MCF 10A (cell line): ENCODE results near the gene STAT5B. TPM values are rescaled to one million over a fixed set of nuclear protein-coding genes. Genes with fewer than 3 reads are reported as not detected.

Source experiments
- BruUV-seq: library from RNA; stranded (reverse); fragments of 400-500 nt; replicated peaks from 2 replicates; lab custom pipeline; 2021; lab: Mats Ljungman, UMichigan
- CTCF ChIA-PET: fragments of 300-600 bp; sonication (Branson Sonifier 250); formaldehyde crosslinking; extraction: SDS; loops from one replicate; lab custom pipeline; 2021; ENCODE audit warnings: antibody characterized with exemption, inconsistent platforms; lab: Yijun Ruan, JAX
- POLR2A ChIA-PET: fragments of 300-600, 350-650 bp; sonication (Branson Sonifier 250); formaldehyde crosslinking; extraction: SDS; loops from one replicate; lab custom pipeline; 2020; ENCODE audit warnings: antibody characterized with exemption, inconsistent platforms; lab: Yijun Ruan, JAX
- DNase-seq: peaks from one replicate; pipeline ENCODE4 v3.0.0-alpha.2; 2018; ENCODE audit not compliant: unreplicated experiment
- H3K27ac Mint-ChIP-seq: one replicate; pipeline ENCODE4 v1.8.0; 2022; ENCODE audit warnings: mild to moderate bottlenecking, low read depth, mixed read lengths; ENCODE audit not compliant: unreplicated experiment
- H3K27me3 Mint-ChIP-seq: one replicate; pipeline ENCODE4 v1.8.0; 2022; ENCODE audit warnings: mixed read lengths; ENCODE audit not compliant: insufficient read depth, unreplicated experiment
- H3K36me3 Mint-ChIP-seq: one replicate; pipeline ENCODE4 v1.8.0; 2022; ENCODE audit warnings: mild to moderate bottlenecking, moderate library complexity, mixed read lengths; ENCODE audit not compliant: insufficient read depth, unreplicated experiment
- H3K4me1 Mint-ChIP-seq: one replicate; pipeline ENCODE4 v1.8.0; 2022; ENCODE audit warnings: mixed read lengths; ENCODE audit not compliant: insufficient read depth, unreplicated experiment
- H3K4me3 Mint-ChIP-seq: one replicate; pipeline ENCODE4 v1.8.0; 2022; ENCODE audit warnings: mild to moderate bottlenecking, moderate library complexity, mixed read lengths; ENCODE audit not compliant: unreplicated experiment
- H3K9me3 Mint-ChIP-seq: one replicate; pipeline ENCODE4 v1.8.0; 2022; ENCODE audit warnings: mixed read lengths; ENCODE audit not compliant: unreplicated experiment
- CTCF ChIP-seq: fragments of 200-600 bp; IDR thresholded peaks from one replicate; pipeline ENCODE4 v1.8.0; 2022; ENCODE audit warnings: antibody characterized with exemption, mild to moderate bottlenecking; ENCODE audit not compliant: unreplicated experiment
- intact Hi-C: fragments of 100-400 bp; cut with micrococcal nuclease; formaldehyde crosslinking; loops from 2 replicates; pipeline ENCODE4 v1.14.1; 2022
- total RNA-seq: library from RNA; stranded (reverse); gene quantifications from 2 replicates; pipeline ENCODE4 v1.2.3, GENCODE V29; 2022

The STAT5B gene
- total RNA-seq, 1 experiment from 2014 or later, result 29.8 TPM

GRCh38 chr17:42163113-42163512 lies 113.1 kb downstream of the STAT5B start:
- ChIA-PET POLR2A (no interaction called here), CTCF (interaction anchor here (0.6 to 0.8 kb wide), 2 partner anchors 71 to 243 kb away, joined by 3 read pairs; no protein-coding TSS in a partner anchor)
- Mint-ChIP-seq H3K27me3 (no peaks in the 10 kb centered on the region), H3K36me3 (no peaks in the 10 kb centered on the region), H3K9me3 (no peaks in the 10 kb centered on the region), H3K4me3 (no peak overlapping the region), H3K4me1 (no peaks in the 10 kb centered on the region), H3K27ac (no peak overlapping the region)
- intact Hi-C loops, result no loop called here
- no TSS peak for BruUV-seq
- DNase-seq, result peak; percentile 37
- peak; percentile 36 for TF ChIP-seq CTCF

- Mint-ChIP-seq H3K4me3 (no peak overlapping the region), H3K4me1 (peaks cover 6% of the 10 kb centered on the region), H3K9me3 (no peaks in the 10 kb centered on the region), H3K36me3 (no peaks in the 10 kb centered on the region), H3K27ac (no peak overlapping the region), H3K27me3 (no peaks in the 10 kb centered on the region)
- DNase-seq, result no peak
- TF ChIP-seq CTCF, result no peak
- no TSS peak for BruUV-seq
- CTCF ChIA-PET, result interaction anchor here (1.0 kb wide), 1 partner anchor 119 kb away, joined by 6 read pairs; no protein-coding TSS in a partner anchor
- intact Hi-C loops, result no loop called here
- POLR2A ChIA-PET, result no interaction called here
These were observed 115.7 kb downstream of the STAT5B start for GRCh38 chr17:42160531-42160910.

- no peak for TF ChIP-seq CTCF
- Mint-ChIP-seq H3K4me3 (no peak overlapping the region), H3K27ac (no peak overlapping the region), H3K27me3 (no peaks in the 10 kb centered on the region), H3K9me3 (no peaks in the 10 kb centered on the region), H3K4me1 (peaks cover 6% of the 10 kb centered on the region), H3K36me3 (no peaks in the 10 kb centered on the region)
- intact Hi-C loops, result no loop called here
- ChIA-PET POLR2A (no interaction called here), CTCF (interaction anchor here (1.0 kb wide), 1 partner anchor 119 kb away, joined by 6 read pairs; no protein-coding TSS in a partner anchor)
- no TSS peak for BruUV-seq
- no peak for DNase-seq
These were observed 116.2 kb downstream of the STAT5B start for GRCh38 chr17:42159796-42160530.

- DNase-seq, result no peak
- H3K4me3 Mint-ChIP-seq, result peak overlapping the region; percentile 84
- no TSS peak for BruUV-seq
- no peak for TF ChIP-seq CTCF
- H3K27ac Mint-ChIP-seq, result peak overlapping the region; percentile 67
- CTCF ChIA-PET, result interaction anchor here (0.7 to 0.8 kb wide), 2 partner anchors 44 to 354 kb away, joined by 3 to 4 read pairs; no protein-coding TSS in a partner anchor
- no peaks in the 10 kb centered on the region for H3K9me3 Mint-ChIP-seq
- H3K36me3 Mint-ChIP-seq, result peaks cover 7% of the 10 kb centered on the region
- H3K4me1 Mint-ChIP-seq, result peaks cover 16% of the 10 kb centered on the region
- no peaks in the 10 kb centered on the region for H3K27me3 Mint-ChIP-seq
- POLR2A ChIA-PET, result interaction anchor here (0.7 to 1.1 kb wide), 4 partner anchors 40 to 189 kb away, joined by 3 to 4 read pairs (median 4); partner anchors contain the start of gene CNP
- intact Hi-C loops, result no loop called here
These were observed 120.6 kb downstream of the STAT5B start for GRCh38 chr17:42155614-42156045.
